Measurements from ENCODE around the gene MRPS27.

GRCh38 chr5:72269411-72269780 is 50.6 kb downstream of the MRPS27 start:
- TF ChIP-seq POLR2A (IDR thresholded peaks at IDR 0.05), result no peak
- no peak for TF ChIP-seq CTCF (IDR thresholded peaks at IDR 0.05)
